AG09319 (cell line): ENCODE measurements around the gene EAF2.

Experiments
- DNase-seq: peaks from one replicate; pipeline ENCODE4 v3.0.0-alpha.2; 2010; ENCODE audit warnings: low read depth; ENCODE audit errors: extremely low read depth
- TF ChIP-seq, protein P1 (sequence below): IDR thresholded peaks from 2 replicates; pipeline ENCODE4 v1.5.1; 2011; ENCODE audit warnings: low read depth, mild to moderate bottlenecking, inconsistent platforms, low read length, moderate library complexity

Gene EAF2

GRCh38 chr3:121863801-121864200 lies 28.8 kb downstream of the EAF2 start:
- no peak for DNase-seq
- TF ChIP-seq, protein P1, sequence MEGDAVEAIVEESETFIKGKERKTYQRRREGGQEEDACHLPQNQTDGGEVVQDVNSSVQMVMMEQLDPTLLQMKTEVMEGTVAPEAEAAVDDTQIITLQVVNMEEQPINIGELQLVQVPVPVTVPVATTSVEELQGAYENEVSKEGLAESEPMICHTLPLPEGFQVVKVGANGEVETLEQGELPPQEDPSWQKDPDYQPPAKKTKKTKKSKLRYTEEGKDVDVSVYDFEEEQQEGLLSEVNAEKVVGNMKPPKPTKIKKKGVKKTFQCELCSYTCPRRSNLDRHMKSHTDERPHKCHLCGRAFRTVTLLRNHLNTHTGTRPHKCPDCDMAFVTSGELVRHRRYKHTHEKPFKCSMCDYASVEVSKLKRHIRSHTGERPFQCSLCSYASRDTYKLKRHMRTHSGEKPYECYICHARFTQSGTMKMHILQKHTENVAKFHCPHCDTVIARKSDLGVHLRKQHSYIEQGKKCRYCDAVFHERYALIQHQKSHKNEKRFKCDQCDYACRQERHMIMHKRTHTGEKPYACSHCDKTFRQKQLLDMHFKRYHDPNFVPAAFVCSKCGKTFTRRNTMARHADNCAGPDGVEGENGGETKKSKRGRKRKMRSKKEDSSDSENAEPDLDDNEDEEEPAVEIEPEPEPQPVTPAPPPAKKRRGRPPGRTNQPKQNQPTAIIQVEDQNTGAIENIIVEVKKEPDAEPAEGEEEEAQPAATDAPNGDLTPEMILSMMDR = no peak

GRCh38 chr3:121869736-121870135 lies 34.7 kb downstream of the EAF2 start:
- DNase-seq = no peak
- TF ChIP-seq, protein P1 = no peak

DNA sequence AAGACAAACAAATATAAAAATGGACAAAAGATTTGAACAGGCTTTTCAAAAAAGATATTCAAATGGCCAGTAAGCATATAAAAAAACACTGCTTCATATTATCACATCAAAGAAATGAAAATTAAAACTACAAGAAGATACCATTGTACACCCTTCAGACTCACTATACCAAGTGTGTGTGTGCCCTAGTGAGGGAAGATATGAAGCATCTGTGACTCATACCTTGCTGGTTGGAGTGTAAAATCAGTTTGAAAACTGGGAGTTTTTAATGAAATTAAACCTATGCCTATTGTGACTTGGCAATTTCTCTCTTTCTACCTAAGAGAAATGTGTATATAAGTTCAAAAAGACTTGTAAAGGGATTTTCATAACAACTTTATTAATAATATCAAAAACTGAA lies 35.7 kb downstream of the EAF2 start:
- TF ChIP-seq, protein P1 = no peak
- no peak for DNase-seq

- TF ChIP-seq, protein P1 = no peak
- DNase-seq = no peak
These were observed 36.4 kb downstream of the EAF2 start for GRCh38 chr3:121871430-121871829.

- no peak for DNase-seq
- TF ChIP-seq, protein P1 = no peak
These were observed 43.4 kb downstream of the EAF2 start for GRCh38 chr3:121878411-121878810.

DNA sequence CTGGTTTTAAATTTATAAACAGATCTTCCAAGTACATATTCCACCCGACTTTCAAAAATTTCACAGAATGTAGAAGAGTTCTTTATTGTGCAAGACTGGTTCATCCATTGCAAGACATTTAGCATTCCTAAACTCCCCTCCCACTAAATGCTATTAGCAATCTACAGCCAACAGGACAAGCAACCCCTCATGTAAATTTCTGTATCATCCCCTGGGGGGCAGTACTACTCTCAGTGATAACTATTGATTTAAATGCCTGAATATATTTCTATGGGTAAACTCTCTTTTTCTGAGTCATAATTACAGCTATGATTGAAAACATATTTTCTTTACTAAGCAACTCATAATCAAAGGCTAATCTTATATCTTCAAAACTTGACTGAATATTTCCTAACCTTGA lies 48.5 kb downstream of the EAF2 start:
- TF ChIP-seq, protein P1 = peak; percentile 3
- no peak for DNase-seq

GRCh38 chr3:121885386-121885785 lies 50.4 kb downstream of the EAF2 start:
- no peak for DNase-seq
- TF ChIP-seq, protein P1 = no peak
